ENCODE results near the gene NBAS.

NBAS gene

GRCh38 chr2:15154297-15154696, 406.8 kb downstream of the NBAS start:
- no peak for TF ChIP-seq CTCF (IDR thresholded peaks at IDR 0.05; ENCODE audit: control insufficient read depth, insufficient read depth, low read depth, low read length, missing control alignments)
- no peak for DNase-seq (ENCODE audit: low read depth)
- H3K4me3 ChIP-seq (ENCODE audit: control insufficient read depth, low read depth, low read length), result no peak overlapping the region

GRCh38 chr2:15152382-15152781, 408.8 kb downstream of the NBAS start:
- DNase-seq (ENCODE audit: low read depth), result no peak
- no peak for TF ChIP-seq CTCF (IDR thresholded peaks at IDR 0.05; ENCODE audit: control insufficient read depth, insufficient read depth, low read depth, low read length, missing control alignments)

GRCh38 chr2:15149063-15149462, 412.1 kb downstream of the NBAS start:
- DNase-seq (ENCODE audit: low read depth), result no peak
- H3K4me3 ChIP-seq (ENCODE audit: control insufficient read depth, low read depth, low read length), result no peak overlapping the region
- TF ChIP-seq CTCF (IDR thresholded peaks at IDR 0.05; ENCODE audit: control insufficient read depth, insufficient read depth, low read depth, low read length, missing control alignments), result no peak

More at GRCh38 chr2:15152382-15152781, 408.8 kb downstream of the NBAS start:
- H3K4me3 ChIP-seq (ENCODE audit: control insufficient read depth, low read depth, low read length), result no peak overlapping the region

GRCh38 chr2:15147591-15147990, 413.5 kb downstream of the NBAS start:
- H3K4me3 ChIP-seq (ENCODE audit: control insufficient read depth, low read depth, low read length), result no peak overlapping the region
- no peak for TF ChIP-seq CTCF (IDR thresholded peaks at IDR 0.05; ENCODE audit: control insufficient read depth, insufficient read depth, low read depth, low read length, missing control alignments)
- DNase-seq (ENCODE audit: low read depth), result no peak

GRCh38 chr2:15146960-15147359, 414.2 kb downstream of the NBAS start:
- no peak for TF ChIP-seq CTCF (IDR thresholded peaks at IDR 0.05; ENCODE audit: control insufficient read depth, insufficient read depth, low read depth, low read length, missing control alignments)
- H3K4me3 ChIP-seq (ENCODE audit: control insufficient read depth, low read depth, low read length), result no peak overlapping the region
- no peak for DNase-seq (ENCODE audit: low read depth)

GRCh38 chr2:15145919-15146318, 415.2 kb downstream of the NBAS start:
- DNase-seq (ENCODE audit: low read depth), result no peak
- no peak for TF ChIP-seq CTCF (IDR thresholded peaks at IDR 0.05; ENCODE audit: control insufficient read depth, insufficient read depth, low read depth, low read length, missing control alignments)
- H3K4me3 ChIP-seq (ENCODE audit: control insufficient read depth, low read depth, low read length), result no peak overlapping the region

Measured in AG09309 (cell line).